ENCODE results near the gene DPH7. TPM values are rescaled to one million over a fixed set of nuclear protein-coding genes. Genes with fewer than 3 reads are reported as not detected.
"Not testable (repeated sequence)": the region's sequence is repeated elsewhere in the genome, so short reads cannot be mapped to it uniquely, and the experiment has no call there.

DPH7 gene
- total RNA-seq, 3 donors from 2014 or later (not counting 1 experiment from before 2014, with no cell fraction given) = 39.5 to 51.0 (median 48.5) TPM

GRCh38 chr9:137514691-137515337 lies 63.9 kb downstream of the DPH7 start:
- TF ChIP-seq, protein P1, sequence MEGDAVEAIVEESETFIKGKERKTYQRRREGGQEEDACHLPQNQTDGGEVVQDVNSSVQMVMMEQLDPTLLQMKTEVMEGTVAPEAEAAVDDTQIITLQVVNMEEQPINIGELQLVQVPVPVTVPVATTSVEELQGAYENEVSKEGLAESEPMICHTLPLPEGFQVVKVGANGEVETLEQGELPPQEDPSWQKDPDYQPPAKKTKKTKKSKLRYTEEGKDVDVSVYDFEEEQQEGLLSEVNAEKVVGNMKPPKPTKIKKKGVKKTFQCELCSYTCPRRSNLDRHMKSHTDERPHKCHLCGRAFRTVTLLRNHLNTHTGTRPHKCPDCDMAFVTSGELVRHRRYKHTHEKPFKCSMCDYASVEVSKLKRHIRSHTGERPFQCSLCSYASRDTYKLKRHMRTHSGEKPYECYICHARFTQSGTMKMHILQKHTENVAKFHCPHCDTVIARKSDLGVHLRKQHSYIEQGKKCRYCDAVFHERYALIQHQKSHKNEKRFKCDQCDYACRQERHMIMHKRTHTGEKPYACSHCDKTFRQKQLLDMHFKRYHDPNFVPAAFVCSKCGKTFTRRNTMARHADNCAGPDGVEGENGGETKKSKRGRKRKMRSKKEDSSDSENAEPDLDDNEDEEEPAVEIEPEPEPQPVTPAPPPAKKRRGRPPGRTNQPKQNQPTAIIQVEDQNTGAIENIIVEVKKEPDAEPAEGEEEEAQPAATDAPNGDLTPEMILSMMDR (IDR thresholded peaks at IDR 0.05) = no peak
- no peaks in the 10 kb centered on the region for H3K36me3 Mint-ChIP-seq
- Histone ChIP-seq H3K36me3 (ENCODE audit: control insufficient read depth, insufficient read depth, low read length) (no peaks in the 10 kb centered on the region), H3K27ac (ENCODE audit: low read length) (no peak overlapping the region), H3K4me3 (ENCODE audit: low read length) (no peak overlapping the region), H3K9me3 (ENCODE audit: control insufficient read depth, insufficient read depth, low read length) (no peaks in the 10 kb centered on the region), H3K4me1 (ENCODE audit: control insufficient read depth, insufficient read depth, low read length) (peaks cover 14% of the 10 kb centered on the region), H3K27me3 (ENCODE audit: control insufficient read depth, insufficient read depth, low read length) (no peaks in the 10 kb centered on the region)
- H3K4me3 Mint-ChIP-seq = no peak overlapping the region
- no peaks in the 10 kb centered on the region for H3K27me3 Mint-ChIP-seq (ENCODE audit: low read depth in 2 of 2)
- DNase-seq = no peak
- peak in 1 of 3 donors; percentile 24 for ATAC-seq
- WGBS (ENCODE audit: insufficient coverage) = 86% methylated on average over 29 of the region's 30 CpGs
- peak overlapping the region in 1 of 2 donors; percentile 49 for H3K27ac Mint-ChIP-seq
- peaks cover 6 to 7% of the 10 kb centered on the region in 2 donors for H3K4me1 Mint-ChIP-seq
- intact Hi-C loops (cut with micrococcal nuclease) = no loop called here
- H3K9me3 Mint-ChIP-seq = no peaks in the 10 kb centered on the region

- H3K9me3 Mint-ChIP-seq; H3K27me3 Mint-ChIP-seq (ENCODE audit: low read depth in 2 of 2); H3K4me3 ChIP-seq (ENCODE audit: low read length); DNase-seq; H3K36me3 Mint-ChIP-seq; H3K36me3 ChIP-seq (ENCODE audit: control insufficient read depth, insufficient read depth, low read length); intact Hi-C loops (cut with micrococcal nuclease); H3K9me3 ChIP-seq (ENCODE audit: control insufficient read depth, insufficient read depth, low read length); H3K27ac ChIP-seq (ENCODE audit: low read length); H3K27me3 ChIP-seq (ENCODE audit: control insufficient read depth, insufficient read depth, low read length): not testable (repeated sequence)
- peaks cover 6 to 13% of the 10 kb centered on the region in 2 donors for H3K4me1 Mint-ChIP-seq
- peaks cover 14% of the 10 kb centered on the region for H3K4me1 ChIP-seq (ENCODE audit: control insufficient read depth, insufficient read depth, low read length)
- peak overlapping the region; percentile 39 to 77 for H3K27ac Mint-ChIP-seq
- H3K4me3 Mint-ChIP-seq = peak overlapping the region; percentile 50
- WGBS (ENCODE audit: insufficient coverage) = 76% methylated on average over 42 of the region's 42 CpGs
- ATAC-seq = peak in 2 of 3 donors; percentile 40 to 50
Observed at GRCh38 chr9:137513801-137514570, 64.7 kb downstream of the DPH7 start.

DNA sequence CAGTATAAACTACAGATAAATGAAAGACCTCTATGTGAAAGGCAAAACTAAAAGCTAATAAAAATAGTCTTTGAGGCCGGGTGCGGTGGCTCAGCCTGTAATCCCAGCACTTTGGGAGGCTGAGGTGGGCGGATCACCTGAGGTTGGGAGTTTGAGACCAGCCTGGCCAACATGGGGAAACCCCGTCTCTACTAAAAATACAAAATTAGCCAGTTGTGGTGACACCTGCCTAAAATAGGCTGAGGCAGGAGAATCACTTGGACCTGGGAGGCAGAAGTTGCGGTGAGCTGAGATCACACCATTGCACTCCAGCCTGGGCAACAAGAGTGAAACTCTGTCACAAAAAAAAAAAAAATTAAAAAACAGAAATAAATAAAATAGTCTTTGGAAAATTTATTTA lies 65.6 kb downstream of the DPH7 start:
- H3K4me3 ChIP-seq (ENCODE audit: low read length); H3K4me3 Mint-ChIP-seq; H3K27me3 Mint-ChIP-seq (ENCODE audit: low read depth in 2 of 2); intact Hi-C loops (cut with micrococcal nuclease); DNase-seq; H3K36me3 Mint-ChIP-seq; ATAC-seq; H3K9me3 Mint-ChIP-seq; H3K36me3 ChIP-seq (ENCODE audit: control insufficient read depth, insufficient read depth, low read length); H3K27ac ChIP-seq (ENCODE audit: low read length); H3K27me3 ChIP-seq (ENCODE audit: control insufficient read depth, insufficient read depth, low read length); H3K9me3 ChIP-seq (ENCODE audit: control insufficient read depth, insufficient read depth, low read length): not testable (repeated sequence)
- H3K4me1 Mint-ChIP-seq = peaks cover 6 to 16% of the 10 kb centered on the region in 2 donors
- 80% methylated on average over 5 of the region's 5 CpGs for WGBS (ENCODE audit: insufficient coverage)
- peak overlapping the region; percentile 39 to 77 for H3K27ac Mint-ChIP-seq
- peaks cover 14% of the 10 kb centered on the region for H3K4me1 ChIP-seq (ENCODE audit: control insufficient read depth, insufficient read depth, low read length)

DNA sequence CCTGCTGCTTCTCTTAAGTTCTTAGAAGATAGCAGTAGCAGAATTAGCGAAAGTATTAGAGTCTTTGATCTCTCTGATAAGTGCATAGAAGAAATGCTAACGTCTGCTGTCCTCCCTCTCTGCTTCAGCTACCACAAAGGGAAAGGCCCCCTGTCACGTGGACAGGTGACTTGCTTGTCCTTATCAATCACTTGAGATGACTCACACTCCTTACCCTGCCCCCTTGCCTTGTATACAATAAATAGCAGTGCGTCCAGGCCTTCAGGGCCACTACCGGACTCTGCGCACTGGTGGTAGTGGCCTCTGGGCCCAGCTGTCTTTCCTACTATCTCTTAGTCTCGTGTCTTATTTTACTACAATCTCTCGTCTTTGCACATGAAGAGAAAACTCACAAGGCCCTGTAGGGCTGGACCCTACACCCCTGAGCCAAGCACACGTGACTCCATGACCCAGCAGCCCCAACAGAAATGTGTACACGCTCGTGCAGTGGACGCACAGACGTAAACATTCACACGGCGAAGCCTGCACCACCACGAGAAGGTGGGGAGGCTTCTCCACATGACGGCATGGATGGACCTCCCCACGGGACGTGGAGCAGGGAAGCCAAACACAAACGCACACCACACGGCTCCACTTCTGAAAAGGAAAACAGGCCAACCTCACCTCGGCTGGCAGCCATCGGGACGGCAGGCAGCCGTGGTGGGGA lies 66.8 kb downstream of the DPH7 start:
- TF ChIP-seq, protein P1 (IDR thresholded peaks at IDR 0.05) = no peak
- H3K27ac Mint-ChIP-seq = no peak overlapping the region

DNA sequence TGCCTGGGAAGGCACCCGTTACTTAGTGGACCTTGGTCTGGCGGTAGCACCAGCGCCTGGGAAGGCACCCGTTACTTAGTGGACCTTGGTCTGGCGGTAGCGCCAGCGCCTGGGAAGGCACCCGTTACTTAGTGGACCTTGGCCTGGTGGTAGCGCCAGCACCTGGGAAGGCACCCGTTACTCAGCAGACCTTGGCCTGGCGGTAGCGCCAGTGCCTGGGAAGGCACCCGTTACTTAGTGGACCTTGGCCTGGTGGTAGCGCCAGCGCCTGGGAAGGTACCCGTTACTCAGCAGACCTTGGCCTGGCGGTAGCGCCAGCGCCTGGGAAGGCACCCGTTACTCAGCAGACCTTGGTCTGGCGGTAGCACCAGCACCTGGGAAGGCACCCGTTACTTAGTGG lies 67.6 kb downstream of the DPH7 start:
- H3K36me3 Mint-ChIP-seq; H3K27me3 ChIP-seq (ENCODE audit: control insufficient read depth, insufficient read depth, low read length); intact Hi-C loops (cut with micrococcal nuclease); H3K4me3 ChIP-seq (ENCODE audit: low read length); H3K4me3 Mint-ChIP-seq; H3K36me3 ChIP-seq (ENCODE audit: control insufficient read depth, insufficient read depth, low read length); H3K27me3 Mint-ChIP-seq (ENCODE audit: low read depth in 2 of 2); H3K27ac ChIP-seq (ENCODE audit: low read length); H3K27ac Mint-ChIP-seq; DNase-seq; H3K9me3 Mint-ChIP-seq; H3K9me3 ChIP-seq (ENCODE audit: control insufficient read depth, insufficient read depth, low read length); ATAC-seq: not testable (repeated sequence)
- 95% methylated on average over 22 of the region's 22 CpGs for WGBS (ENCODE audit: insufficient coverage)
- H3K4me1 Mint-ChIP-seq = peaks cover 6 to 16% of the 10 kb centered on the region in 2 donors
- peaks cover 11% of the 10 kb centered on the region for H3K4me1 ChIP-seq (ENCODE audit: control insufficient read depth, insufficient read depth, low read length)

More for the DNA sequence above, 66.8 kb downstream of the DPH7 start:
- WGBS (ENCODE audit: insufficient coverage) = 93% methylated on average over 25 of the region's 25 CpGs
- H3K36me3 ChIP-seq (ENCODE audit: control insufficient read depth, insufficient read depth, low read length) = no peaks in the 10 kb centered on the region
- Mint-ChIP-seq H3K4me3 (no peak overlapping the region), H3K4me1 (peaks cover 6 to 16% of the 10 kb centered on the region in 2 donors), H3K36me3 (no peaks in the 10 kb centered on the region), H3K9me3 (no peaks in the 10 kb centered on the region), H3K27me3 (ENCODE audit: low read depth in 2 of 2) (no peaks in the 10 kb centered on the region)
- H3K9me3 ChIP-seq (ENCODE audit: control insufficient read depth, insufficient read depth, low read length) = no peaks in the 10 kb centered on the region
- no peak overlapping the region for H3K27ac ChIP-seq (ENCODE audit: low read length)
- DNase-seq = no peak
- peaks cover 14% of the 10 kb centered on the region for H3K4me1 ChIP-seq (ENCODE audit: control insufficient read depth, insufficient read depth, low read length)
- no peak overlapping the region for H3K4me3 ChIP-seq (ENCODE audit: low read length)
- intact Hi-C loops (cut with micrococcal nuclease) = no loop called here
- no peaks in the 10 kb centered on the region for H3K27me3 ChIP-seq (ENCODE audit: control insufficient read depth, insufficient read depth, low read length)
- ATAC-seq = no peak
